SK-N-MC (cell line): ENCODE data around the gene RIC8B.

Experiments
- EZH2 ChIP-seq: fragments of 200-600 bp; sonication (generic); IDR thresholded peaks from one replicate; pipeline ENCODE4 v1.6.1; 2017; ENCODE audit warnings: antibody characterized with exemption
- FOXP2 ChIP-seq: optimal IDR thresholded peaks from 2 replicates; pipeline ENCODE3; 2011; ENCODE audit warnings: mild to moderate bottlenecking, moderate library complexity; ENCODE audit not compliant: insufficient read depth; ENCODE audit errors: extremely low read length, control extremely low read depth
- POLR2AphosphoS5 ChIP-seq: IDR thresholded peaks from 2 replicates; pipeline ENCODE4 v1.6.1; 2012; ENCODE audit warnings: mild to moderate bottlenecking, low read depth, low read length, borderline replicate concordance

- TF ChIP-seq EZH2 (no peak), POLR2AphosphoS5 (no peak), FOXP2 (no peak)
Observed at GRCh38 chr12:106764738-106765137, 9.7 kb upstream of the RIC8B start.
